Keratinocyte (primary cell): ENCODE data around the gene CNTNAP5. TPM values are rescaled to one million over a fixed set of nuclear protein-coding genes. Genes with fewer than 3 reads are reported as not detected.

Experiments
- DNase-seq: peaks from one replicate; pipeline ENCODE4 v3.0.0-alpha.2; 2011; ENCODE audit warnings: low read depth, missing footprints, low spot score
- FAIRE-seq: peaks from 2 replicates; lab custom pipeline; 2011; peaks lifted over from hg19 to GRCh38; lab: Jason Lieb, UNC
- H2AFZ ChIP-seq: 2 replicates; pipeline ENCODE4 v1.6.0; 2012; ENCODE audit warnings: low read length, control low read depth, inconsistent platforms; ENCODE audit not compliant: control insufficient read depth
- H3K27ac ChIP-seq: 2 replicates; pipeline ENCODE4 v1.5.1; 2011; ENCODE audit warnings: low read length; ENCODE audit not compliant: control insufficient read depth, insufficient read depth
- H3K27me3 ChIP-seq: 3 replicates; pipeline ENCODE4 v1.6.0; 2011; ENCODE audit warnings: low read length; ENCODE audit not compliant: control insufficient read depth, insufficient read depth; ENCODE audit errors: extremely low read depth
- H3K36me3 ChIP-seq, 2 experiments: 2 replicates in 1 of 2; 3 replicates in 1 of 2; pipeline ENCODE4 v1.5.1; 2011; ENCODE audit warnings: low read length in 2 of 2, mild to moderate bottlenecking in 1 of 2; ENCODE audit not compliant: control insufficient read depth in 2 of 2, insufficient read depth in 2 of 2; ENCODE audit errors: extremely low read depth in 1 of 2
- H3K4me1 ChIP-seq: 3 replicates; pipeline ENCODE4 v1.5.1; 2011; ENCODE audit warnings: low read length; ENCODE audit not compliant: control insufficient read depth, insufficient read depth; ENCODE audit errors: extremely low read depth
- H3K4me2 ChIP-seq: 3 replicates; pipeline ENCODE4 v1.6.0; 2011; ENCODE audit warnings: low read depth, low read length; ENCODE audit not compliant: control insufficient read depth, insufficient read depth; ENCODE audit errors: extremely low read depth
- H3K4me3 ChIP-seq, 3 experiments: fragments of 200-600 bp in 1 of 3; sonication (generic) in 1 of 3; 2 replicates in 2 of 3; 3 replicates in 1 of 3; pipeline ENCODE4 v1.5.1; 2011 to 2016; ENCODE audit warnings: low read length in 3 of 3, mild to moderate bottlenecking in 3 of 3, control low read depth in 2 of 3, inconsistent platforms in 1 of 3, low read depth in 1 of 3, mixed read lengths in 1 of 3, mixed run types in 1 of 3, moderate library complexity in 1 of 3; ENCODE audit not compliant: control insufficient read depth in 2 of 3, insufficient read depth in 2 of 3; ENCODE audit errors: extremely low read depth in 1 of 3
- H3K79me2 ChIP-seq: 2 replicates; pipeline ENCODE4 v1.6.0; 2012; ENCODE audit warnings: low read length; ENCODE audit not compliant: control insufficient read depth, insufficient read depth
- H3K9ac ChIP-seq: 3 replicates; pipeline ENCODE4 v1.6.0; 2011; ENCODE audit warnings: low read length; ENCODE audit not compliant: control insufficient read depth, insufficient read depth; ENCODE audit errors: extremely low read depth
- H3K9me1 ChIP-seq: 3 replicates; pipeline ENCODE4 v1.6.0; 2011; ENCODE audit warnings: low read length; ENCODE audit not compliant: control insufficient read depth, insufficient read depth; ENCODE audit errors: extremely low read depth
- H3K9me3 ChIP-seq: 2 replicates; pipeline ENCODE4 v1.5.1; 2012; ENCODE audit warnings: low read depth, low read length; ENCODE audit not compliant: control insufficient read depth
- H4K20me1 ChIP-seq: 3 replicates; pipeline ENCODE4 v1.6.0; 2011; ENCODE audit warnings: low read length; ENCODE audit not compliant: control insufficient read depth, insufficient read depth; ENCODE audit errors: extremely low read depth
- CTCF ChIP-seq, 3 experiments: IDR thresholded peaks in 1 of 3; conservative IDR thresholded peaks in 1 of 3; optimal IDR thresholded peaks in 1 of 3; 2 replicates in 2 of 3; 3 replicates in 1 of 3; pipeline versions ENCODE3 to v1.5.1; 2011; ENCODE audit warnings: low read length in 3 of 3, mild to moderate bottlenecking in 3 of 3, moderate library complexity in 2 of 3, control low read depth in 1 of 3, inconsistent platforms in 1 of 3; ENCODE audit not compliant: insufficient read depth in 2 of 3; ENCODE audit errors: extremely low read depth in 1 of 3
- EZH2 ChIP-seq: IDR thresholded peaks from one replicate; pipeline ENCODE4 v1.6.1; 2012; ENCODE audit warnings: inconsistent platforms, mild to moderate bottlenecking, low read length, moderate library complexity
- dilution Hi-C: fragments of 300-500 bp; cut with MboI; formaldehyde crosslinking; loops from one replicate; pipeline ENCODE4 v1.7.0; 2020; ENCODE audit warnings: low sequenced_read_pairs; ENCODE audit not compliant: extremely low pct_ligation_motif_present
- polyA plus RNA-seq, 5 experiments: library from polyadenylated mRNA; depleted of rRNA in 3 of 5; stranded (reverse) in 3 of 5; stranded (forward) in 1 of 5; unstranded in 1 of 5; fragments of >200 nt; gene quantifications; 1 replicate in 1 of 5; 2 replicates in 3 of 5; 3 replicates in 1 of 5; pipeline versions ENCODE4 v1.2.1 to v1.2.3, GENCODE V29; 2011 to 2012; ENCODE audit warnings: missing spikeins in 2 of 5, low read depth in 1 of 5, low replicate concordance in 1 of 5

The CNTNAP5 gene
- polyA plus RNA-seq, 1 donor (not counting 4 experiments of a cell fraction or from before 2014, with no cell fraction given) = not detected

- no peak for DNase-seq
- Histone ChIP-seq H4K20me1 (no peaks in the 10 kb centered on the region), H3K4me1 (no peaks in the 10 kb centered on the region), H3K36me3 (no peaks in the 10 kb centered on the region), H3K9me1 (no peaks in the 10 kb centered on the region), H2AFZ (no peak overlapping the region), H3K9ac (no peak overlapping the region), H3K9me3 (peaks cover 1% of the 10 kb centered on the region), H3K4me2 (no peak overlapping the region), H3K27me3 (no peaks in the 10 kb centered on the region), H3K27ac (no peak overlapping the region), H3K4me3 (no peak overlapping the region), H3K79me2 (no peaks in the 10 kb centered on the region)
- no peak for FAIRE-seq
- TF ChIP-seq CTCF (optimal IDR thresholded peaks at IDR 0.05 in 1 of 3, IDR thresholded peaks at IDR 0.05 in 1 of 3, conservative IDR thresholded peaks at IDR 0.05 in 1 of 3; ENCODE audit: extremely low read depth in 1 of 3, insufficient read depth in 2 of 3, low read length in 3 of 3) (no peak), EZH2 (no peak)
- dilution Hi-C loops = no loop called here
Observed at GRCh38 chr2:124877141-124877577, 852.1 kb downstream of the CNTNAP5 start.

GRCh38 chr2:124879640-124880039 lies 854.6 kb downstream of the CNTNAP5 start:
- H3K79me2 ChIP-seq = no peaks in the 10 kb centered on the region
- FAIRE-seq (no peak), DNase-seq (no peak)
- H3K27me3 ChIP-seq = no peaks in the 10 kb centered on the region
- no peaks in the 10 kb centered on the region for H4K20me1 ChIP-seq
- no peaks in the 10 kb centered on the region for H3K4me1 ChIP-seq
- dilution Hi-C loops = no loop called here
- no peak overlapping the region for H3K4me3 ChIP-seq
- peaks cover 1% of the 10 kb centered on the region for H3K9me3 ChIP-seq
- no peak overlapping the region for H3K4me2 ChIP-seq
- H3K9me1 ChIP-seq = no peaks in the 10 kb centered on the region
- no peak overlapping the region for H3K9ac ChIP-seq
- no peak overlapping the region for H3K27ac ChIP-seq
- no peaks in the 10 kb centered on the region for H3K36me3 ChIP-seq
- TF ChIP-seq EZH2 (no peak), CTCF (optimal IDR thresholded peaks at IDR 0.05 in 1 of 3, IDR thresholded peaks at IDR 0.05 in 1 of 3, conservative IDR thresholded peaks at IDR 0.05 in 1 of 3; ENCODE audit: extremely low read depth in 1 of 3, insufficient read depth in 2 of 3, low read length in 3 of 3) (no peak)
- no peak overlapping the region for H2AFZ ChIP-seq
